GM10266 (cell line): ENCODE results near the gene PRR16.

Experiments
- DNase-seq: peaks from one replicate; pipeline ENCODE4 v3.0.0; 2012; ENCODE audit errors: extremely low spot score
- CTCF ChIP-seq: IDR thresholded peaks from 2 replicates; pipeline ENCODE4 v1.5.1; 2012; ENCODE audit warnings: mild to moderate bottlenecking, low read depth; ENCODE audit not compliant: control insufficient read depth, insufficient read depth; ENCODE audit errors: missing control alignments

PRR16 gene

GRCh38 chr5:120564013-120564412, 99.9 kb downstream of the PRR16 start:
- TF ChIP-seq CTCF: no peak
- no peak for DNase-seq

- TF ChIP-seq CTCF: no peak
- DNase-seq: no peak
Observed at GRCh38 chr5:120567066-120567465, 103.0 kb downstream of the PRR16 start.

DNA sequence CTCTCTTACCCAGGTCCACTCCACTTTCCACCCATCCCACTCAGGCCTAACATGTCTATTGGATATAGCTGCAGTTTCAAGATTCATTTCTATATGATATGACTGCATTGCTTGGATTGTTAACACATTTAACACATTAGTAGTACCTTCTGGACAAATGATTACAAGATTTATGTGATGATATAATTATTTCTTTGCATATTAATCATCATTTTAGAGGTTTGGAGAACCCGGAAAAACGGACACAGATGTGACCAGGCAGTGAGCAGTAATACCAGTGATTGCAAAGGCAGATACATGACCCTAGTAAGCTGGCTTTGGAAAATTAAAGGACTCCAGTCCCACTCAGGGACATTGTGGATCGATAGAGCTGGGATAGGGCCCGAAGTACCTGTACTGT, 103.8 kb downstream of the PRR16 start:
- DNase-seq: no peak
- no peak for TF ChIP-seq CTCF

GRCh38 chr5:120568711-120569110, 104.6 kb downstream of the PRR16 start:
- no peak for TF ChIP-seq CTCF
- DNase-seq: no peak

DNA sequence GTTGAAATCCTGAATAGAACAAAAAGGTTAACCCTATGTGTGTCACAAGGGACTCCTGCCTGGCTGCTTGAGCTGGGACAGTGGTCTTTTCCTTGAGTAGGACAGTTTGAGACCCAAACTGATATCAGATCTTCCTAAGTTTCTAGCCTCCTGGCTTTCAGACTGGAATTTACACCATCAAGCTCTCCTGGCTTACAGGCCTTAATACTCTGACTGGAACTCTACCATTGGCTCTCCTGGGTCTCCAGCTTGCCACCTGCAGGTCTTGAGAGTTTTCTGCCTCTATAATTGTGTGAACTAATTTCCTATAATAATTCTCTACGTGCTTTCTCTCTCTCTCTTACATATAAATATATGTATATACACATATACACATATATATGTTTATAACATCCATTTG, 112.5 kb downstream of the PRR16 start:
- no peak for TF ChIP-seq CTCF
- no peak for DNase-seq

GRCh38 chr5:120582635-120583034, 118.5 kb downstream of the PRR16 start:
- DNase-seq: no peak

DNA sequence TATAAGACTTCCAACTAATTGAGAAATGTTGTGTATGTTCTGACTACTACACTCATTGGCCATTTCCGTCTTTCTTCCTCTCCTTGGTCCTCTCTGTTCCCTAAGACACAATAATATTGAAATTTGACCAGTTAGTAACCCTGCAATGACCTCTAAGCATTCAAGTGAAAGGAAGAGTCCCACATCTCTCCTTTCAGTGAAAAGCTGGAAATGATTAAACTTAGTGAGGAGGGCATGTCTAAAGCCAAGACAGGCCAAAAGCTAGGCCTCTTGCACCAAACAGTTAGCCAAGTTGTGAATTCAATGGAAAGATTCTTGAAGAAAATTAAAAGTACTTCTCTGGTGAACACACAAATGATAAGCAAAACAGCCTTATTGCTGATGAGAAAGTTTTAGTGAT, 122.5 kb downstream of the PRR16 start:
- DNase-seq: no peak
- no peak for TF ChIP-seq CTCF

More at GRCh38 chr5:120582635-120583034, 118.5 kb downstream of the PRR16 start:
- no peak for TF ChIP-seq CTCF
